ENCODE data around the gene CREB5.

The CREB5 gene

DNA sequence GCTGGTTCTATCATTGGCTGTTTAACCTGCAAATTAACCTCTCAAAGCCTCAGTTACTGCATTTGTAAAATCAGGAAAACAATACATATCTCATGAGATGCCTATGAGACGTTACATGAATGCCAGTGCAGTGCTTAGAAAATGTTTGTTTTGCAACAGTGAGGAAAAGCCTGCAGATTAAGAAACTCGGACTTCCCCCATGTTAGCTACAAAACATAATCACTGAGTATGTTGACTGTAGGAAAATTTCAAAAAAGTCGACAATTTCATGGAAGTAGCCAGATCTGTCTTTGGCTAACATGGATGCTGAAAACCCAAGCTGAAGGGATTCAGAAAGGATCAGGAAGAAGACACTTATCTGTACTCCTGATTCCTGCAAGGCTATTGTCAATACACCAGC is 424.4 kb downstream of the CREB5 start:
- no peak for DNase-seq

DNA sequence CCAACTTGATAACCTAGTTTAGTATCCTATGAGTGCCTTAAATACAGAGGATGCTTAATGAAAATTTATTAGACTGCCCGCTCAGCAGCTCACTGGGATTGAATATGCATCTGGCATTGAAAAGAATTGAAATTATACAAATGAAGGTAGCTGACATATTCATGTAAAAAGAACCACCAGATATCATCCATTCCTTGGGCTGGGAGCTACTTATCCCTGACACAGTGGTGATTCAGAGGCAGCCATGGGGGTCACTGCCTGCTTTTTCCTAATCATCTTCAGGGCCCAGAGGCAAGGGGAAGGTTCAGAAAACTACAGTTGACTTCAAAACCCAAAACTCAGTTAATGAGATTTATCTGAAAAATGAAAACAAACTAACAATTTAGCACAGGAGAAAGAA is 424.9 kb downstream of the CREB5 start:
- DNase-seq, result no peak

DNA sequence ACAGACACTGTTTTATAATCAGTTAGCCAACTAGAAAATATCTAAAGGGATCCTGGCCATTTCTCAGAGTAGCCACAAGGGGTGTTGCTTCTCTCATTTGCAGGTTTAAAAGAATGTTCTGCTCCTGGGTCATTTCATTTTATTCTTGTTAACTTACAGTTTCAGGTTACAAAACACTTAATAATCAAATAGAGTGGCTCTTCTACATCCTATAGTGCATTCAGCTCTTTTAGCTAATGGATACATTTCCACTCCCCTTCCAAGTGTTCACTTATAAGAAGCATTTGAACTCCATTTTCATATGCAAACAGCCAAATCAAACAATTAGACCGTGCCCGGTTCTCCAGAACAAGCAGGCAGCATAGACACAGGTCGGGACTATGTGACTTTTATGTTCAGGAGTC is 428.3 kb downstream of the CREB5 start:
- no peak for DNase-seq

DNA sequence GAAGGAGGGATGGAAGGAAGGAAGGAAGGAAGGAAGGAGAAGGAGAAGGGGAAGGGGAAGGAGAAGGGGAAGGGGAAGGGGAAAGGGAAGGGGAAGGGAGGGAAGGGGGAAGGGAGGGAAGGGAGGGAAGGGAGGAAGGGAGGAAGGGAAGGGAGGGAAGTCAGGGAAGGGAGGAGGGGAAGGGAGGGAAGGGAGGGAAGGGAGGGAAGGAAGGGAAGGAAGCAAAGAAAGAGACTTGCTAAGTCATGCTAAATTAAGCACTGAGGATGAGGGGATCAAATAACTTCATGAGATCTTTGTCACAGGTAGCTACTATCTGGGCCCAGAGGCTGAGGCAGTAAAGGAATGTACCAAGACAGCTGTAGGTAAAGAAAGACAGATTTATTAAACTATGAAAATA is 429.4 kb downstream of the CREB5 start:
- no peak for DNase-seq

DNA sequence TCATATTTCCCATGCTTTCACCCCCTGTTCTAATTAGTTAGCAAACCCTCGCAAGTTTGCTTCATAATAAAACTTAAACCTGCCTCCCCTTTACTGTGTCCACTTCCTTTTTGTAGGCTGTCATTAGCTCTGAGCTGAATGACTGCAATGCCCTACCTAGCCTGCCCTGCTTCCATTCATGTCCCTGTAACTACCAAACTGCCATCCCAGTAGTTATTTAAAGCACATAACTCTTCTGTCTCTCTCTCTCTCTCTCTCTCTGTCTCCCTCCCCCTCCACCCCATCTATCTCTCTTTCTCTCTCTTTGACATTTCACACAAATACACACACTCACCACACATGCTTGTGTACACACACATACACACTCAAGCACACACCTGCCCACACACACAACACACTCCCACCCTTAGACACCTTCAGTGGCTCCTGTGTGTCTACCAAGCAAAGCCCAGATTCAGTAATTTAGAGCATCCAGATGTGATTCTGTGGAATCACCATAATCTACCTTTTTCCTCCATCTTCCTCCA is 430.5 kb downstream of the CREB5 start:
- DNase-seq, result no peak

DNA sequence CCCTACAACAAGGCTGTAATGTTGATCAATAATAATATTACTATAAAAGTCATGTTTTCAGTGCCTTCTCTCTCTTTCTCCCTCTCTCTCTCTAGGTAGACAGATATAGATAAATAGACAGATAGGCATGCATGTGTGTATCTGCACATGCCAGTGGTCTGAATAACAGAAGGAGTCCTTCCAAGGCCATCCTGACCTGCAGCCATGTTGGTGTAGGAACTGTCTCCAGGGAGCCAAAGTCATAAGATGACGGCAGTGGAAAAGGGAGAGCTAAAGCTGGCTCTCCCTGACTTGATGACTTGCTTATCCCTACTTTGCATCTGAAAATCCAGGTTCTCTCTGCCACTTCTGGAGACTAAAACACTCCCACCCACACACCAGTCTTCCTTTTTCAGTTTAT is 432.8 kb downstream of the CREB5 start:
- no peak for DNase-seq

DNA sequence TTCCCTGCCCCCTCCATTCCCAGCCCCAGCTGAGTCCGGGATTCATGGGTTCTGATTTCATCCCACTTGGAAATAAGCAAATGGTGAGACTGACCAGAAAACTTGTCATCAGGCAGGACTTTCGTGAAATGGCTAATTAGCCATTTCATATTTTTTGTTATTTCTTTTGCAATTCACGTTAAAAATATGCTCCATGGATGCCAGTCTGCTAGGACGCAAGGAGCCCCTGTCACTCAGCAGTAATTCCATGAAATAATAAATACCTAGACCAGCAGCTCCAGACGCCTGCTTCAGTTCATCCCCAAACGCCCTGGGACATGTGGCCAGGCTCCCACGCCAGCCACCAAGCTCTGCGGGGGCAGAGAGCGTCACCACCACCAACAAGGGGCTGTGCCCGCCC is 434.9 kb downstream of the CREB5 start:
- DNase-seq, result no peak

DNA sequence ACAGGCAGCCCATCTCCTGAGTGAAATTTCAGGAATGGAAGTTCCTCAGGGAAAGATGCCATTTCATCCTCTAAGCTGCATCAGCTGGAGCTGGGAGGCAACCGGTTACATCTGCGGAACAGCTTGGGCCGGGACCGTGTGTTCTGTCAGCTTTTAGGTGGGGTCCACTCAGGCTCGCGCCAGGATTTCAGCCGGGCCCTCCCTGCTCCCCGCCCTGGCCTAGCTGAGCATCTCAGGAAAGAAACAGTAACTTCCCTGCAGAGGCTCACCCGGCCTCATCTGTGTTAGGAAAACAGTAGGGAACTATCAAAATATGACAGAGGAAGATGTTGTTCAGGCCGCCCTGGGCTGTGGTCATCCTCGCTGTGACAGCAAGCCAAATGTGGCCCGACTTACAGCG is 435.4 kb downstream of the CREB5 start:
- no peak for DNase-seq

DNA sequence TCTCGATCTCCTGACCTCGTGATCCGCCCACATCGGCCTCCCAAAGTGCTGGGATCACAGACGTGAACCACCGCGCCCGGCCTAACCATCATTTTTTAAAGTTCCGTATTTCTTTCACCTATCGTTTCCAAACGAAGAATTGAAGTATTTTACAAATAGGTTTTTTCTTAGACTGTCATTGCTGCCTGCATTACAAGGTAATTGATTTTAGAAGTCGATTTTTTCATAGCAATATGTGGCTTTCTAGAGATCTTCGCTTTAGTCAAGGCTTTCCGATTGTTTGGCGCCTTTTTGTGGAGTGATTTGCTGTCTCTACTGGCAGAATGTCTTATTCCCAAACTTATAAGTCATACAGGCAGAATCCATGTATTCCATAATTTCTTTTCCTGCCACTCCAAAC is 436.6 kb downstream of the CREB5 start:
- no peak for DNase-seq

DNA sequence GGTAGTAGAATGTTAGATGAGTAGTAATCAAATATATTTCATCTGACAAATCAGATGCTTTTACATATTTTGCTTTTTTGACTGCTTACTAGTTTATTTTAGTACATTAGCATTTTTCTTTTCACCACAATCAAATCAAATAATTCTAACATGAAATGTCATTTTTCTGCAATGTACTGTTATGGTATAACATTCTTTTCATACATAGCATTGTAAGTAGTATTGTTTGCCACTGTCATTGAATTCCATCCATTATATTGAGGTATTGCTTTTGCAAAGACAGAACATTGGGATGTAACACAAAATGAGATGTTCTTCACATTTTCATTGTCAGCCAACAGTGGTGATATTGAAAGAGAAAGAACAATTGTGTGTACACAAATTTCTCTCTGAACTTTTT is 438.4 kb downstream of the CREB5 start:
- DNase-seq, result no peak

DNA sequence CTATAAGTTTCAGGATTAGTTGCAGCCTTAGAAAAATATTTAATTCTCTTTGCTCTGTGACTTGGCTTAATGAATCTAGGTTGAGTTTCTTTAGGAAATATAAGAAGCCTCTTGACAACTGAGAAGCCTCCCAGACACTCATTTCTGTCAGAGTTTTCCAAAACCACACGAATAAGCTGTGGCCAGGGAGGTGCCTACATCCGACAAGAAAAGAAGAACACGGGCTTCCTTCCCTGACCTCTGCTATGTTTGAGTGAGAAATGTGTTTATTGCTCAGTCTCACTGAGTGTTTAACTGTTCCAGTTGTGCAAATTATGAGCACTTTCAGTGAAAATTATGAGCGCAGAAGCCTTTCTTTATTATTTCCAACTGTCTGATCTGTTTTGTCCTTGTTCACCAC is 440.8 kb downstream of the CREB5 start:
- DNase-seq, result no peak

DNA sequence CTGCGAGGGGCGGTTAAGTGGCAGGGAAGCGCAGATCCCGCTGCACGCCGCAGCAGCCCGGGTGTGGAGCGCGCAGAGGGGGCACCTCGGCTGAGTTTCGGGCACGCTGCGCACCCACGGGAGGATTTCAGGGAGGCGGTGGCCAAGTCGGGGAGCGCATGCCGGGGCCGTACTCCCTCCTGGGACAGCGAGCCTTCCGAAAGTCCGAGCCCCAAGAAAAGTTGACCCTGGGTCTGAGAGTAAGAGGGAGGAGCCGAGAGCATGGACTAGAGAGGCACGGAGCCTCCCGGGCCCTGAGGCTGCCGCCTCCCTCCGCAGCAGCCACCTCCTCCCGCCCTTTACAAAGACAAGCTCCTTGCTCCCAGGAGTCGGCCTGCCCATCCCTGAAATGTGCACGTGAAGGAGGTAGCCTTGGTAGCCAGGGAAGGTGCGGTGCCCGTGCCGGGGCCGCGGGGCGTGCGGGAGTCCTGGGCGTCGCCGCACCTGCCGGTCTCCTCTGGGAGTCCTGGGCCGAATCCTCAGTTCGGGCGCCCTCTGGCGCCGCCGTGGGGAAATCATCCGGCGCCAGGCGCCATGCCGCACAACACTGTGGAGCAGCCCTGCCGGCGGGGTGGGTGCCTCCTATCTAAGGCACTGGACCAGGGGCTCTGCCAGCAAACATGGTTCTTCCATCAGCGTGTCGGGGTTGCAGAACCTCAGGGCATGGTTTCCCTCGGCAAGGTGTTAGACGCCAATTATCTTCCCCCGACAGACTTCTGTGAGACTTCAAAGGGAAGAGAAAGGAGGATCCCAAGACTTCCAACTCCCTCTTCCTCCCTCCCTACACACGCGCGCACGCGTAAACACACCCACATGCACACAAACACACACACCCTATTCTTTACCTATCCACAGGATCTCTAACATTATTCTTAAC is 441.8 kb downstream of the CREB5 start:
- peak; percentile 20 for DNase-seq

DNA sequence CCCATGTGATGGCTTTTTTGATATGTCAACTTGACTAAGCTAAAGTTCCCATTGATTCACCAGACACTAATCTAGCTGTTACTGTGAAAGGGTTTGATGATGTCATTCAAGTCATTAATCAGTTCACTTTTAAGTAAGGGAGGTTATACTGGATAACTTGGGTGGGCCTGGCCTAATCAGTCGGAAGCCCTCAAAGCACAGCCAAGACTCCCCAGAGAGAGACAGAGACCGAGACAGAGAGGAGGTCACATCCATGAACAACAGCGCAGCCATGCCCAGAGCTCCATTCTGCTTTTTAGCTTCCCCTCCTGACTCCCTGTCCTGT is 442.4 kb downstream of the CREB5 start:
- no peak for DNase-seq

DNA sequence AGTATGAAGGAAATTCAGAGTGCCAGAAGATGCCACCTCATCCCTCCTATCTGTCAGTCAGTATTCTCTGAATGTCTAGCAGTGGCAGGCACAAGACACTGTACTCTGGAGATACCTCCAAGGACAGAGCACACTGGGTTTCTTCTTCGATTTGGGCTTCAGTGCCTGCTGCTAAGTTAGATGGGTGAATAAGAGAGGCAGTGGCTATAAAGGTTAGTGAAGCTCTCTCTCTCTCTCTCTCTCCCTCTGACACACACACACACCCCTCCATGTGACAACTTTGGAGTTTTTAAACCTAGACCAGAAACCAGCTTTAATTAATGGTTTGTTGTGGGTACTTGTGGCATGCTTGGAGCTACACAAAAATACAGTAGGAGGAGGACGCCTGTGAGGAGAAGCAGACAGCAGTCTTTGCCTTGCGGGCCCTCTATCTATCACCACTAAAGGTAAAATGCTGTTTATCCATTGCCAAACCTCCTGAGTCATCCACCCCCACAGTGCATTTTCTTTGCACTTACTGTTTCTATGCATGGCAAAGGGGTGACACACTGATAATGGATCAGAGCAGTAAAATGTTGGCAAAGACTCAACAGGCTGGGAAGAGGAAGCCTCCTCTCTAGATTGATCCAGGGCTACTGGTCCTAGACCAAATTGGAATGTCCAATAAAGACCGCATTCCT is 443.4 kb downstream of the CREB5 start:
- no peak for DNase-seq

DNA sequence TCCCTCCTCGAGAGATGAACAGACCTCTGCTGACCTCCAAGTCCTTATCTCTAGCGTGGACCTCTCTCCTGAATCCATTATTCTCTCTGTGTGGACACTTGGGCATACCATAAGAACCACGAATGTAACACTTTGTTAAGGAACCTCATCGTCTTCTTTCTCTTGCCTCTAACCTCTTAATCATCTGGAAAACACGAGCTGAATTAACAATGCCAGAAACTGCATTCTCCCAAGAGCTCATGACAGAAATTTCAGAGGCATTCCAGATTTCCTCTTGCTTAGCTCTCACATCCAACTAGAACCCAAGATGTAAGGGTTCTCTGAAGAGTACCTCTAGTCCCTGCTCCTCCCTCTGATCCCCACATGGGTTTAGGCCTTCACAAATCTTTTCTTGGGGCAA is 444.3 kb downstream of the CREB5 start:
- DNase-seq, result no peak

DNA sequence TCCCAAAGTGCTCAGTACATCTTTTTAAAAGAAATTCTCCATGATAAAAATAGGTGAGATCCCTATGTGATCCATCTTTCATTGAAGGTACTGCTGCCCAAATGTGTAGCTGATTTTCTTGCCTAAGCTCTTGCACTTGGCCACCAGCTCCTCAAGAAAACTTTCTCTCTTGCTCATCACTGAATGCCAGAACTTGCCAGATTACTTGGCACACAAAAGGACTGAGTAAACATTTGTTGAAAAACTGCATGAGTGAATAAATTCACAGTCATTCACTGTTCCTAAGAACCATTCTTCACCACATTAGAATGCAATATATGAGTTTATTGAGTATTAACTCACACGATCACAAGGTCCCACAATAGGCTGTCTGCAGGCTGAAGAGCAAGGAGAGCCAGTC is 445.9 kb downstream of the CREB5 start:
- DNase-seq, result no peak

DNA sequence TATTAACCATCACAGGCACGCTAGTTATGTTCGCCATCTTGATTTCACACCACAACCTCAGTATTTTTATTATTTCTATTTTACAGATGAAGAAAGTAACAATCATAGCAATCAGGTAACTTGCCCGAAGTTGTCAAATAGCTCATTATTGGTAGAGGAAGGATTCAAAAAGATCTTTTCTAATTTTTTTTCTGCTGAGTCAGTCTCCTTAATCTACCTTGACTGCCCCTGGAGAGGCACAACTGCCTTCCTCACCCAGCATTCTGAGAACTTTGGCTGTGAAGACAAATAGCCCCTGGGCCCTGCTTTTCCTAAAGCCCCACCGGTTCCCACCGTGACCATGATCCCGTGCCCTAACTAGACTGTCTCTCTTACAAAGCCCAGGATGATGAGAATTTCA is 446.6 kb downstream of the CREB5 start:
- DNase-seq, result no peak

DNA sequence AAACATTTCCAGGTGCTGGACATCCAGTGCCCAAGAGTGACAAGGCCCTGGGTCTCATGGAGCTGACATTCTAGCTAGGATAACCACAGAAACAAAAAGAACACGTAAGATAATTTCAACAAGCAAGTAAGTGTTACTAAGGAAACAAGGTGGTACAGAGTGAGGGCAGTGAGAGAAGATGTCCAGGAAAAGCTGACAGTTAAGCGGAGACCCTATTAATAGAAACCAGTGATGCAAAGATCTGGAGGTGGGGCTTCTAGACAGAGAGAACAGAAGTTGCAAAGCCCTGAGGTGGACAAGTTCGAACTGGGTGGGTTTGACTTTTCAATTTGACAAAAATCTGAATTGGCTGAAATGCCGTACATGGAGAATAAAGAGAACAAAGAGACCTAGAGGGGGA is 449.5 kb downstream of the CREB5 start:
- no peak for DNase-seq

DNA sequence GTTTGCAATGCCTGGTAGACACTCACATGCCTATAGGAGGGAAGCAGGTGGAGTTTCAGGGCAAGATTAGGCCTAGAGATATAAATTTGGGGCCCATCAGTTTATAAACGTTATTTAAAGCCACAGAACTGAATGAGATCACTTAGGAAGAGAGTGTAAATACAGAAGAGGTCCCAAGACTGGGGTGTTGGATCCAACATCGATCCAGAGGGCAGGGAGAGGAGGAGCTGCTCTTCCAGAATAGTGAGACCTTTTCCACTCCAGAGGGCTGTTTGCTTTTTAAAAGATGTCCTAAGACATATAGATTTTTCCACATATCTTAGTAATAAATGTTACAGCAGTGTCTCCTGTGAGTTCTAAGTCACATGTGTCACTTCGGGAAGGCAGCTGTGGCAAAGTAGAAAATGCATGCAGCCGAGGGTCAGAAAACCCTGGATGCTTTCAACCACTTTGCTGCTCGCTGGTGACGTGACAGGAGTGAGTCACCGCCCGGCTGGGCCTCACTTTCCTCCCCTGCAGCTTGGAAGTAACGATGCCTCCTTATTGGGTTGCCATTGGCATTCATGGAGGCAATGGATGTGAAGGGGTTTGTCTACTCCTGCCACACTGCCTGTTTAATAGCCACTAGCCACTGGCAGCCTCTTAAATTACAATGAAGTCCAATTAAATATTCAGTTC is 450.4 kb downstream of the CREB5 start:
- no peak for DNase-seq

DNA sequence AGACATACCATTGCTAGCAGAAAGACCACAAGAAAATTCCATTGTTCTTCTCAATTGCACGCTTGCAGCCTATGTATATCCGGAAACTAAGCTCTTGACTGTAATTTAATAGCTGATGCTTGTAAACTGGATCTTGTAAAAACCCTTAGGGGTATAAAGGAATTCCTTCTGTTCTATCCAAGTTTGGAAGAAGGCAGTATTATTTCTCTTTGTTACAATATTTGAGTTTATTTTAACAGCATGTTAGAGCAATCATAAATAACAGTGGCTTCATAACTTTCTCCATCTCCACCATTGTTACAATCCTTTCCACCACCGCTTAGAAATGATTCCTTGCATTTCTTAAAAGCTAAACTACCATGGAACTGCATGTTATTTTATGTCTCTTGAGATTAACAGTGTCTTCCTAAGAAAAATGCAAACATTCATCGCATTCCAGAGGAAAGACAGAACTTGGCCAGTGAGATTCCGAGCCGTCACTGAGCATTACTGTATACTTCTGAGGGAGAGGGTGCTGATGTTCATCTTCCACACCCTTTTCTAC is 453.4 kb downstream of the CREB5 start:
- no peak for DNase-seq

DNA sequence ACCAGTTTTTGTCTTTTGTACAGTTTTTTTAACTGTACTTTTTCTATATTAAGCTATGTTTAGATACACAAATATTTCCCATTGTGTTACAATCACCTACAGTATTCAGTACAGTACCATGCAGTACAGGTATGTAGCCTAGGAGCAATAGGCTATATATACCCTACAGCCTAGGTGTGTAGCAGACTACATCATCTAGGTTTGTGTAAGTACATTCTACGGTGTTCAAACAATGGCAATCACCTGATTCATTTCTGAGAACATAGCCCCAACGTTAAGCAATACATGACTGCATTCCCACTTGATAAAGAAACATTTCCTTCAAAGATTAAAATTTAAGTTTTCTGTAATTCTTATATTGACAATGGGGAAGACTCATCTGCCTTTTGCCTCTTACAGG is 456.4 kb downstream of the CREB5 start:
- no peak for DNase-seq

DNA sequence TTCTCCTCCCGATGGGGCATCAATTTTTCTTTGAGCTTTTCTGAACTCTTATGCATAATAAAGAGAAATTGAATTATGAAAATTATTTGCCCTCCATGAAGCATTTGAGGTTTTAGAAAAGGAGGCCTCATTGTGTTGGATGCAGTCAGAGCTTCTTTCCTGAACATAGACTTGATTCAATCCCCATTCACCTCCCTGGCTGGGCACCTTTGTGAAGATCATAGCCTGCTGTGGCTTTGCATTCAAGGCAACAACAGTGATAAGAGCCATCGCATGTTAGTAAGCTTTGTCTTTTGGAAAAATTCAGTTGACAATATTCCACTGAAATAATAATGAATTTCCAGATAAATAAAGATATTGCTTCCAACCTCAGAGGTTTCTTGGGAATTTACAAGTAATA is 458.8 kb downstream of the CREB5 start:
- no peak for DNase-seq

DNA sequence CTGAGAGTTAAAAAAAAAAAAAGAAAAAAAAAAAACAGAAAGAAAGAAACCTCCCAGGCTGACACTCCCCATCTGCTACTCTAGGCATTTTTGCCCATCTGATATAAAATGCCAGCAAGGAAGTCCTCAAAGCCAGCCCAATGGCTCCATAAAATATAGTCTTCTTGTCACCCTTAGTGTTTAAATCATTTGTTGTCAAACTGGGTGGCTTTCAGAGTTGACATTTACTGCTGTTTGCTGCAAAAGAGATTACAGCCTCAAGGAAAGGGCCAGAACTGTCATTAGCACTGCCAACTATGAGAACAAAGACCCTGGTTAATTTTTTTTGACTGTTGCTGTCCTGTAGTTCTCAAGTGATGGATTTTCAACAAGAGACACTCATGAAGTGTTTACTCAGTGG is 459.3 kb downstream of the CREB5 start:
- DNase-seq, result no peak

DNA sequence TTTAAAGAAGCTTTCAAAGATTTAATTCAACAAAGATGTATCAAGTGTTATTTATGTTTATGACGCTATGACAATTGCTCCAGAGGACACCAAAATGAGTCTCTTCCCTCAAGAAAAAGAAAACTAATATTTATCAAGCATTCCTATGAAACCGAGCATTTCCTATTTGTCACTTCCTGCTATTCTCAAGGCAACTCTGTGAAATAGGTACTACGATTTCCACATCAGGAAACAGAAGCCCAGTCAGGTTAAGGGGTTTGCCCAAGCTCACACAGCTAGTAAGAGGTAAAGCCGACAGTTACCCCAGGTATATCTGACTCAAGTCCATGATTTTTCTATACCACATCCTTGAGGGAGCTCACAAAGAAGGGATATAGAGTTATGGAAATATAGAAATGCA is 459.9 kb downstream of the CREB5 start:
- no peak for DNase-seq

All from MV-4-11 (cell line).